Mesothelial cell of epicardium (in vitro differentiated cells): ENCODE measurements around the gene AFAP1. TPM values are rescaled to one million over a fixed set of nuclear protein-coding genes. Genes with fewer than 3 reads are reported as not detected.

Experiments
- DNase-seq, 2 experiments: peaks; one replicate each; pipeline ENCODE4 v3.0.0; 2021; ENCODE audit warnings: low spot score in 2 of 2; ENCODE audit not compliant: unreplicated experiment in 2 of 2
- H3K27ac Mint-ChIP-seq: 2 replicates; pipeline ENCODE4 v1.8.0; 2021; ENCODE audit warnings: mixed read lengths
- H3K27me3 Mint-ChIP-seq: 2 replicates; pipeline ENCODE4 v1.8.0; 2021; ENCODE audit warnings: low read depth, mixed read lengths
- H3K36me3 Mint-ChIP-seq: 2 replicates; pipeline ENCODE4 v1.8.0; 2021; ENCODE audit warnings: mixed read lengths
- H3K4me1 Mint-ChIP-seq: 2 replicates; pipeline ENCODE4 v1.8.0; 2021; ENCODE audit warnings: mixed read lengths
- H3K4me3 Mint-ChIP-seq: 2 replicates; pipeline ENCODE4 v1.8.0; 2021; ENCODE audit warnings: mild to moderate bottlenecking, moderate library complexity, mixed read lengths
- H3K9me3 Mint-ChIP-seq: 2 replicates; pipeline ENCODE4 v1.8.0; 2021; ENCODE audit warnings: mixed read lengths
- total RNA-seq: library from RNA; stranded (reverse); gene quantifications from 3 replicates; pipeline ENCODE4 v1.2.1, GENCODE V29; 2021
- TF ChIP-seq, protein P1 (sequence below): fragments of 200-600 bp; sonication (generic); IDR thresholded peaks from one replicate; pipeline ENCODE4 v1.5.0; 2021; ENCODE audit warnings: antibody characterized with exemption; ENCODE audit not compliant: unreplicated experiment

The AFAP1 gene
- total RNA-seq, 1 donor from 2014 or later = 82.4 TPM

DNA sequence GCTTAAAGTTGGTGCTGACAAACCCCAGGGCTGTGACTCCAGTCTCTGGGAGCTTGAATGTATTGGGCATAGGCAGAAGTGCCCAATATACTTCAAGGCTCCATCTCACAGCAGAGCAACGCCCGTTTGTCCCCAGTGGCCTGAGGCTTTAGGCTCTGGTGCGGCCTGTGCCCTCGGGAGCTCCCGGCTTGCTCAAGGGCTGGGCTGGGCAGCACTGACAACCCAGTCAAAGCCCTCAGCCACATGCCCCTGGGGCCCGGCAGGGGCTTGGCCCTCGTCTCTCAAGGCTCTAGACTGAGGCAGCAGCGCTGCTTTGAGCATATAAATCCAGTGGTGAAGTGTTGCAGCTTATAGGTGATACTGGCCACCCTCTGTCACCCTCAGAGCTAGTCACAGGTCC is 203.7 kb downstream of the AFAP1 start:
- Mint-ChIP-seq H3K9me3 (no peaks in the 10 kb centered on the region), H3K27me3 (peaks cover 11% of the 10 kb centered on the region), H3K36me3 (no peaks in the 10 kb centered on the region), H3K4me1 (no peaks in the 10 kb centered on the region), H3K27ac (no peak overlapping the region), H3K4me3 (no peak overlapping the region)
- TF ChIP-seq, protein P1, sequence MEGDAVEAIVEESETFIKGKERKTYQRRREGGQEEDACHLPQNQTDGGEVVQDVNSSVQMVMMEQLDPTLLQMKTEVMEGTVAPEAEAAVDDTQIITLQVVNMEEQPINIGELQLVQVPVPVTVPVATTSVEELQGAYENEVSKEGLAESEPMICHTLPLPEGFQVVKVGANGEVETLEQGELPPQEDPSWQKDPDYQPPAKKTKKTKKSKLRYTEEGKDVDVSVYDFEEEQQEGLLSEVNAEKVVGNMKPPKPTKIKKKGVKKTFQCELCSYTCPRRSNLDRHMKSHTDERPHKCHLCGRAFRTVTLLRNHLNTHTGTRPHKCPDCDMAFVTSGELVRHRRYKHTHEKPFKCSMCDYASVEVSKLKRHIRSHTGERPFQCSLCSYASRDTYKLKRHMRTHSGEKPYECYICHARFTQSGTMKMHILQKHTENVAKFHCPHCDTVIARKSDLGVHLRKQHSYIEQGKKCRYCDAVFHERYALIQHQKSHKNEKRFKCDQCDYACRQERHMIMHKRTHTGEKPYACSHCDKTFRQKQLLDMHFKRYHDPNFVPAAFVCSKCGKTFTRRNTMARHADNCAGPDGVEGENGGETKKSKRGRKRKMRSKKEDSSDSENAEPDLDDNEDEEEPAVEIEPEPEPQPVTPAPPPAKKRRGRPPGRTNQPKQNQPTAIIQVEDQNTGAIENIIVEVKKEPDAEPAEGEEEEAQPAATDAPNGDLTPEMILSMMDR = no peak
- no peak for DNase-seq

DNA sequence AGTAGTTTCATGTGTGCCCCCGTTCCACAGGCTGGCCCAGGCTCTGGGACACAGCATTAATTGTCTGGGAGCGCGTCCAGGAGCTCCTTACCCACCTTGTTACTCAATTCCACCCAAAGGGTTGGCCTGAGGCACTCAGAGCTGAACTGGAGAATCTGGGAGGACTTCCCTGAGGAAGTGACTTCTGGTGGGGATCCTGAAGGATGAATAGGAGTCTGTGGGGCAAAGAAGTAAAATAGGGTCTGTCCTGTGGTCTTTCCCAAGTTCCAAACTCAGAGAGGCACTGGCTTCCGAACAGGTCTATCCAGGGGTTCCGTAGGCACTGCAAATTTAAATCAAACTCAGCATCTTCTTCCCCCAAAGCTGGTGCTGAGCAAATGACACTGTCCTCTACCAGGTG is 204.3 kb downstream of the AFAP1 start:
- DNase-seq = no peak
- H3K9me3 Mint-ChIP-seq = no peaks in the 10 kb centered on the region
- H3K4me3 Mint-ChIP-seq = no peak overlapping the region
- peaks cover 13% of the 10 kb centered on the region for H3K27me3 Mint-ChIP-seq
- no peaks in the 10 kb centered on the region for H3K4me1 Mint-ChIP-seq
- H3K36me3 Mint-ChIP-seq = no peaks in the 10 kb centered on the region
- TF ChIP-seq, protein P1 = no peak
- no peak overlapping the region for H3K27ac Mint-ChIP-seq

DNA sequence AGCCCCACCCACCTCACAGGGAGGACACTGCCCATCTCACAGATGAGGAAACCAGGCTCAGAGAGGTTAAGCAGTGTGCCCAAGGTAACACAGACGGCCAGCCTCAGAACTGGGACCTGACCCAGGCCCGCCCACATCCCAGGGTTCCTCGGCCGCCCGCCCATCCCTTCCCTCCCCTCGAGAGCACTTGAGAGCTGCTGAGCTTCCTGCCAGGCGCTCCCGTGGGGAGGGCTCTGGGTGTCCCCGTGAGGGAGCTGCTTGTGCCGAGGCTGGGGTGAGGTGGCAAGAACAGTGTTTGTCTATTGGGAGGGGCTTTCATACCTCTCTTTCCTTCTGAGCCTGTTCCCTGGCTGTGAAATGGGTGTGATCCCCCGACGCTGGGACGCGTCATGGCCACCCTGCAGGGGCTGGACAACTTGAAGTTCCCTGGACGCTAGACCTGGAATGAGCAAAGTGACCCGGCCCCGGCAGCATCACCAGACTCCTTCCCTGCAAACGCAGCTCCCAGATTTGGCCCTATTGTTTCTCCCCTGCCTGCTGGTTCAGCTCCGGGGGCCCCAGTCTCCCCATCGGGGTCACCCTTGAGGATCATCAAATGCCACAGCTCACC is 204.9 kb downstream of the AFAP1 start:
- no peak for DNase-seq
- H3K36me3 Mint-ChIP-seq = no peaks in the 10 kb centered on the region
- H3K9me3 Mint-ChIP-seq = no peaks in the 10 kb centered on the region
- H3K27me3 Mint-ChIP-seq = peaks cover 14% of the 10 kb centered on the region
- H3K4me1 Mint-ChIP-seq = no peaks in the 10 kb centered on the region
- no peak overlapping the region for H3K27ac Mint-ChIP-seq
- no peak overlapping the region for H3K4me3 Mint-ChIP-seq
- TF ChIP-seq, protein P1 = no peak

DNA sequence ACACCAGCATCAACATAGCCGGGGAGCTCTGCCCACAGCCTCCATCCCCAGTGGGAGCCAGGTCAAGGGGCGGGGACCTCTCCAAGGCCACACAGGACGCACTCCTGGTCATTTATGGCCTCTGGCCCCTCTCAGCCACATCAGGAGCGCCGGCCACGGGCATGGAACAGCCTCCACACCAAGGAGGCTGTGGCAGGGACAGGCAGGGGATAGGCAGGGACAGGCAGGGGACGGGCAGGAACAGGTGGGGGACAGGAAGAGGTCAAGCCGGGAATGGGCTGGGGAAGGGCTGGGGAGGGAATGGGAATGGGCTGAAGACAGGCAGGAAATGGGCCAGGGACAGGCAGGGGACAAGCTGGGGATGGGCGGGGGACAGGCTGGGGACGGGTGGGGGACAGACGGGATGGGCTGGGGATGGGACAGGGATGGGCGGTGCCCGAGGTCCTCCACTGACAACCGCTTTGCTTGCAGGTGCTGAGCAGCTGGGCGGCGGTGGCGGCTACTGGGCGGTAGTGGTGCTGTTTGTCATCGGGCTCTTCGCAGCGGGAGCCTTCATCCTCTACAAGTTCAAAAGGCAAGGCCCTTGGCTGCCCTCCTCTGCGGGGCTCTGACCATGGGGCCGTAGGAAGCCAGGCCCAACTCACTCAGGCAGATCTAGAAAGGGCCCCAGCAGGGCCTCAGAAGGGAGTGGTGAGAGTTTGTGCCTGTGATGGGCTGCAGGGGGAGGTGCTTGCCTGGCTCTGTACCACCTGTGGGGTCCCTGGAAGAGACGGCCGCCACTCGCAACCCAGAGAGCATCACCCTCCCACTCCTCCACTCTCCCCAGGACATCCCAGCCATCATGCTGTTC is 205.6 kb downstream of the AFAP1 start:
- peaks cover 14% of the 10 kb centered on the region for H3K27me3 Mint-ChIP-seq
- H3K4me1 Mint-ChIP-seq = no peaks in the 10 kb centered on the region
- H3K27ac Mint-ChIP-seq = no peak overlapping the region
- TF ChIP-seq, protein P1 = no peak
- no peaks in the 10 kb centered on the region for H3K36me3 Mint-ChIP-seq
- no peak overlapping the region for H3K4me3 Mint-ChIP-seq
- DNase-seq = no peak
- H3K9me3 Mint-ChIP-seq = no peaks in the 10 kb centered on the region

DNA sequence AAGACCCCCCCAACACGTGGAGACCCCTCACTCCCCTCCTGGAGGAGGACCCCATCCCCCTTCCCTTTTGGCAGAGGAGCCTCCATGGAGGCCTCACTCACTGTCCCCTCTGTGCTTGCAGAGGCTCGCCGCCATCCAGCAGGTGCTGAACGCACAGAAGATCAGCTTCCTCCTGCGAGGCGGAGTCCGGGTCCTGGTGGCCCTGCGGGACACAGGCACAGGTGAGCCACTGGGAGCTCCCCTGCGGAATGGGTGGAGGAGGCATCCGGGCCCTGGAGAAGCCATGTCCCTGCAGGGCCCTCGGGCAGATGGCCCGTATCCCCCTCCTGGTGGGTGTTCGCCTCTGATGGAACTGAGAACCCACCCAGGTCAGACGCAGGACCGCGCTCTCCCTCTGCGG is 206.5 kb downstream of the AFAP1 start:
- no peak for DNase-seq
- no peak overlapping the region for H3K4me3 Mint-ChIP-seq
- peaks cover 14% of the 10 kb centered on the region for H3K27me3 Mint-ChIP-seq
- no peaks in the 10 kb centered on the region for H3K36me3 Mint-ChIP-seq
- no peak overlapping the region for H3K27ac Mint-ChIP-seq
- no peaks in the 10 kb centered on the region for H3K4me1 Mint-ChIP-seq
- no peaks in the 10 kb centered on the region for H3K9me3 Mint-ChIP-seq
- TF ChIP-seq, protein P1 = no peak
